ENCODE results near the gene SNRNP25. TPM values are rescaled to one million over a fixed set of nuclear protein-coding genes. Genes with fewer than 3 reads are reported as not detected.

The SNRNP25 gene
- total and polyA plus RNA-seq, 9 of the 15 experiments (the other 6 are each of a cell fraction or from before 2014, with no cell fraction given) = 59.0 to 176 (median 108) TPM

GRCh38 chr16:53346-54236 is at the start of gene SNRNP25, which contains the start of gene POLR3K (continued):
- TF ChIP-seq IRF9 (tag; IDR thresholded peaks at IDR 0.05) = no peak
- no peak for TF ChIP-seq ADNP (tag; IDR thresholded peaks at IDR 0.05)
- TF ChIP-seq MYC (IDR thresholded peaks at IDR 0.05; ENCODE audit: low read depth, low read length) = peak; percentile 62; the same call in 1 of the 2 replicates
- peak; percentile 72; the same call in 1 of the 2 replicates for TF ChIP-seq MYC (CRISPR knock-in tag; IDR thresholded peaks at IDR 0.05; ENCODE audit: borderline replicate concordance, low read depth)
- TF ChIP-seq MNT (conservative IDR thresholded peaks at IDR 0.05) = peak; percentile 79 to 87
- peak; percentile 52; the same call in 1 of the 2 replicates for TF ChIP-seq NFIC (IDR thresholded peaks at IDR 0.05)
- TF ChIP-seq KLF1 (tag; IDR thresholded peaks at IDR 0.05) = no peak
- peak; percentile 85 for TF ChIP-seq NFYB (IDR thresholded peaks at IDR 0.05; ENCODE audit: extremely low read depth, insufficient read length)
- peak; percentile 93 for TF ChIP-seq FOS (IDR thresholded peaks at IDR 0.05; ENCODE audit: extremely low read depth, insufficient read length)
- no peak for TF ChIP-seq ETS2 (tag; IDR thresholded peaks at IDR 0.05; ENCODE audit: borderline replicate concordance, poor library complexity, severe bottlenecking)
- no peak for TF ChIP-seq ZNF79 (CRISPR knock-in tag; IDR thresholded peaks at IDR 0.05; ENCODE audit: low read depth)
- TF ChIP-seq USF1 (CRISPR knock-in tag; IDR thresholded peaks at IDR 0.05) = peak; percentile 54
- peak; percentile 82 for TF ChIP-seq SP2 (IDR thresholded peaks at IDR 0.05; ENCODE audit: extremely low read depth, low read depth, low read length, poor library complexity, severe bottlenecking)
- TF ChIP-seq MEIS2 (IDR thresholded peaks at IDR 0.05; ENCODE audit: partially characterized antibody) = peak; percentile 56
- TF ChIP-seq XRCC3 (IDR thresholded peaks at IDR 0.05) = no peak
- TF ChIP-seq RFX7 (CRISPR knock-in tag; IDR thresholded peaks at IDR 0.05) = no peak
- peak in 1 of 2 experiments; percentile 75; a peak in 1 of 4 replicates for TF ChIP-seq SIN3A (IDR thresholded peaks at IDR 0.05; ENCODE audit: borderline replicate concordance in 2 of 2, control insufficient read depth in 1 of 2, low read depth in 2 of 2, low read length in 2 of 2)
- peak; percentile 90 for TF ChIP-seq L3MBTL2 (IDR thresholded peaks at IDR 0.05)
- no peak for TF ChIP-seq TRIM24 (IDR thresholded peaks at IDR 0.05)
- peak; percentile 74 for TF ChIP-seq NEUROD1 (IDR thresholded peaks at IDR 0.05; ENCODE audit: borderline replicate concordance, low read depth, low read length, partially characterized antibody)
